GM21723 (cell line): ENCODE measurements around the gene DHX30.
"Not testable (repeated sequence)": the region's sequence is repeated elsewhere in the genome, so short reads cannot be mapped to it uniquely, and the experiment has no call there.

Experiments
- ATAC-seq: cut with Tn5 transposase; IDR thresholded peaks from one replicate; pipeline ENCODE4 v1.9.1; 2021; ENCODE audit warnings: mild to moderate bottlenecking, moderate library complexity; ENCODE audit not compliant: unreplicated experiment

The DHX30 gene

GRCh38 chr3:47802734-47803479 is at the start of gene DHX30:
TSS of gene DHX30 (plus strand) at chr3:47803138. CDS start at chr3:47810684, 7,546 bp downstream.
- peak; percentile 90 for ATAC-seq

- ATAC-seq = no peak
These were observed 44.5 kb upstream of the DHX30 start for GRCh38 chr3:47758261-47759025.

- not testable (repeated sequence) for ATAC-seq
These were observed 42.7 kb upstream of the DHX30 start for GRCh38 chr3:47760207-47760606.

GRCh38 chr3:47761046-47761445 is 41.9 kb upstream of the DHX30 start:
- no peak for ATAC-seq

GRCh38 chr3:47762233-47762632 is 40.7 kb upstream of the DHX30 start:
- ATAC-seq = no peak

- ATAC-seq = no peak
These were observed 36.8 kb upstream of the DHX30 start for GRCh38 chr3:47766186-47766585.

GRCh38 chr3:47772047-47772446 is 30.9 kb upstream of the DHX30 start:
- no peak for ATAC-seq

GRCh38 chr3:47772788-47773187 is 30.1 kb upstream of the DHX30 start:
- ATAC-seq = no peak

GRCh38 chr3:47778746-47779145 is 24.2 kb upstream of the DHX30 start:
- ATAC-seq = no peak

- peak; percentile 40 for ATAC-seq
These were observed 21.9 kb upstream of the DHX30 start for GRCh38 chr3:47780741-47781684.

- ATAC-seq = peak; percentile 76
These were observed 21.1 kb upstream of the DHX30 start, which contains the start of gene SMARCC1 for GRCh38 chr3:47781685-47782445. TSS of gene SMARCC1 (minus strand) at chr3:47781893. CDS start at chr3:47781797, 96 bp downstream.

- no peak for ATAC-seq
These were observed 20.3 kb upstream of the DHX30 start for GRCh38 chr3:47782446-47783308.

GRCh38 chr3:47783673-47784072 is 19.3 kb upstream of the DHX30 start:
- ATAC-seq = no peak

- no peak for ATAC-seq
These were observed 11.6 kb upstream of the DHX30 start for GRCh38 chr3:47791193-47791855.

- no peak for ATAC-seq
These were observed 10.2 kb upstream of the DHX30 start for GRCh38 chr3:47792699-47793098.

- no peak for ATAC-seq
These were observed 8.4 kb upstream of the DHX30 start for GRCh38 chr3:47794544-47794943.

- ATAC-seq = no peak
These were observed 3.2 kb upstream of the DHX30 start for GRCh38 chr3:47799733-47800132.

- ATAC-seq = no peak
These were observed 615 bp downstream of the DHX30 start for GRCh38 chr3:47803480-47804025.
